Stimulated activated CD4-positive, alpha-beta T cell treated with anti-CD3 and anti-CD28 coated beads, Interleukin-1b, Interleukin-23, amount 100 ng/mL, for 1 hour (primary cell): Measurements from ENCODE around the gene ABCA7.

Source experiments
- DNase-seq, 2 donors: peaks; one replicate each; pipeline ENCODE4 v3.0.0-alpha.2; 2020; ENCODE audit warnings: low read depth in 2 of 2

The ABCA7 gene

GRCh38 chr19:1040476-1041271 lies 767 bp downstream of the ABCA7 start:
- DNase-seq, result peak; percentile 75 to 78

GRCh38 chr19:1041272-1041834 lies 1.4 kb downstream of the ABCA7 start:
- no peak for DNase-seq

- DNase-seq, result no peak
Measured at GRCh38 chr19:1041835-1042685, 2.2 kb downstream of the ABCA7 start.

GRCh38 chr19:1042689-1043511 lies 3.0 kb downstream of the ABCA7 start:
- DNase-seq, result no peak

GRCh38 chr19:1045247-1045603 lies 5.3 kb downstream of the ABCA7 start:
- peak in 1 of 2 donors; percentile 44 for DNase-seq

- no peak for DNase-seq
Measured at GRCh38 chr19:1046117-1046626, 6.3 kb downstream of the ABCA7 start.

GRCh38 chr19:1046836-1047695 lies 7.2 kb downstream of the ABCA7 start:
- DNase-seq, result no peak

GRCh38 chr19:1047696-1048147 lies 7.8 kb downstream of the ABCA7 start:
- DNase-seq, result no peak

GRCh38 chr19:1049106-1049505 lies 9.2 kb downstream of the ABCA7 start:
- no peak for DNase-seq

- DNase-seq, result no peak
Measured at GRCh38 chr19:1049800-1050199, 9.9 kb downstream of the ABCA7 start.

GRCh38 chr19:1050989-1051788 lies 11.3 kb downstream of the ABCA7 start:
- DNase-seq, result no peak

GRCh38 chr19:1051791-1052190 lies 11.9 kb downstream of the ABCA7 start:
- no peak for DNase-seq

GRCh38 chr19:1052349-1052975 lies 12.6 kb downstream of the ABCA7 start:
- DNase-seq, result no peak

GRCh38 chr19:1053176-1054101 lies 13.5 kb downstream of the ABCA7 start:
- DNase-seq, result no peak

- no peak for DNase-seq
Measured at GRCh38 chr19:1054102-1055027, 14.5 kb downstream of the ABCA7 start.

GRCh38 chr19:1055028-1055425 lies 15.1 kb downstream of the ABCA7 start:
- DNase-seq, result no peak
